AG04449 (cell line): Measurements from ENCODE around the gene SLC17A9.

Experiments used
- CTCF ChIA-PET: fragments of 350-600 bp; formaldehyde crosslinking; extraction: SDS; loops from one replicate; lab custom pipeline; 2021; ENCODE audit warnings: antibody characterized with exemption; lab: Yijun Ruan, JAX
- POLR2A ChIA-PET: fragments of 400-600, 350-600 bp; formaldehyde crosslinking; extraction: SDS; loops from one replicate; lab custom pipeline; 2020; ENCODE audit warnings: antibody characterized with exemption, inconsistent platforms; lab: Yijun Ruan, JAX
- DNase-seq: peaks from one replicate; pipeline ENCODE4 v3.0.0-alpha.2; 2010; ENCODE audit warnings: low read depth, low spot score
- H3K4me3 ChIP-seq: 2 replicates; pipeline ENCODE4 v1.5.1; 2011; ENCODE audit warnings: low read depth, mild to moderate bottlenecking, control low read depth, low read length
- CTCF ChIP-seq: IDR thresholded peaks from one replicate; pipeline ENCODE4 v1.5.1; 2011; ENCODE audit warnings: mild to moderate bottlenecking, moderate library complexity, low read length, control low read depth, inconsistent platforms; ENCODE audit not compliant: insufficient read depth; ENCODE audit errors: missing control alignments

SLC17A9 gene

GRCh38 chr20:62946918-62947317 is 5.6 kb upstream of the SLC17A9 start:
- DNase-seq: no peak
- H3K4me3 ChIP-seq: no peak overlapping the region
- CTCF ChIA-PET: no interaction called here
- no peak for TF ChIP-seq CTCF
- POLR2A ChIA-PET: no interaction called here

- ChIA-PET POLR2A (interaction anchor here (1.8 kb wide), 1 partner anchor 10 kb away, joined by 7 read pairs; the partner anchor contains the start of gene GID8), CTCF (interaction anchor here (1.0 to 1.9 kb wide), 2 partner anchors 8 to 140 kb away, joined by 4 to 7 read pairs; no protein-coding TSS in a partner anchor)
- no peak for DNase-seq
- TF ChIP-seq CTCF: no peak
- H3K4me3 ChIP-seq: no peak overlapping the region
Observed at GRCh38 chr20:62947532-62948300, 4.8 kb upstream of the SLC17A9 start.

- CTCF ChIA-PET: interaction anchor here (1.1 to 2.0 kb wide), 5 partner anchors 8 to 141 kb away, joined by 3 to 7 read pairs (median 5); no protein-coding TSS in a partner anchor
- no peak for TF ChIP-seq CTCF
- no peak for DNase-seq
- H3K4me3 ChIP-seq: no peak overlapping the region
- POLR2A ChIA-PET: interaction anchor here (1.8 kb wide), 1 partner anchor 12 kb away, joined by 7 read pairs; the partner anchor contains the start of gene GID8
Observed at GRCh38 chr20:62949153-62949821, 3.2 kb upstream of the SLC17A9 start.

- no peak for TF ChIP-seq CTCF
- no peak overlapping the region for H3K4me3 ChIP-seq
- POLR2A ChIA-PET: no interaction called here
- CTCF ChIA-PET: interaction anchor here (1.1 to 2.0 kb wide), 4 partner anchors 9 to 50 kb away, joined by 3 to 5 read pairs (median 5); no protein-coding TSS in a partner anchor
- no peak for DNase-seq
Observed at GRCh38 chr20:62949962-62950361, 2.5 kb upstream of the SLC17A9 start.

- no peak for DNase-seq
- no peak overlapping the region for H3K4me3 ChIP-seq
- no peak for TF ChIP-seq CTCF
- CTCF ChIA-PET: interaction anchor here (0.9 to 1.7 kb wide), 3 partner anchors 9 to 22 kb away, joined by 3 to 5 read pairs (median 5); no protein-coding TSS in a partner anchor
- POLR2A ChIA-PET: no interaction called here
Observed at GRCh38 chr20:62950741-62951140, 1.8 kb upstream of the SLC17A9 start.
